Liver (tissue), 3 donors: ENCODE measurements around the gene KIRREL3.

ENCODE experiments used
- FOXA1 ChIP-seq: IDR thresholded peaks from 2 replicates; pipeline ENCODE4 v1.6.1; 2016; ENCODE audit warnings: antibody characterized with exemption
- GABPA ChIP-seq, 2 donors: IDR thresholded peaks in 1 of 2; conservative IDR thresholded peaks in 1 of 2; 2 replicates each; pipeline ENCODE4 v1.6.1; 2016; ENCODE audit warnings: antibody characterized with exemption in 2 of 2, mild to moderate bottlenecking in 1 of 2, moderate library complexity in 1 of 2
- JUND ChIP-seq, 2 donors: IDR thresholded peaks; 2 replicates each; pipeline ENCODE4 v1.6.1; 2016; ENCODE audit warnings: antibody characterized with exemption in 2 of 2
- SP1 ChIP-seq: IDR thresholded peaks from 2 replicates; pipeline ENCODE4 v1.6.1; 2018; ENCODE audit warnings: antibody characterized with exemption, mild to moderate bottlenecking
- TF ChIP-seq, protein P1 (sequence below): fragments of 150-350 bp; IDR thresholded peaks from 2 replicates; pipeline ENCODE4 v1.5.1; 2017; ENCODE audit warnings: improper control_type of control experiment, low read depth, low read length; ENCODE audit not compliant: missing input control
- TF ChIP-seq, protein P2 (sequence below): IDR thresholded peaks from 2 replicates; pipeline ENCODE4 v1.6.1; 2016; ENCODE audit warnings: antibody characterized with exemption, mild to moderate bottlenecking
- TF ChIP-seq, protein P3 (sequence below): IDR thresholded peaks from 2 replicates; pipeline ENCODE4 v1.6.1; 2016; ENCODE audit warnings: antibody characterized with exemption
- TF ChIP-seq, protein P4 (sequence below): IDR thresholded peaks from 2 replicates; pipeline ENCODE4 v1.6.1; 2016; ENCODE audit warnings: antibody characterized with exemption
- donor health status: healthy.
- donor health status: healthy.

DNA sequence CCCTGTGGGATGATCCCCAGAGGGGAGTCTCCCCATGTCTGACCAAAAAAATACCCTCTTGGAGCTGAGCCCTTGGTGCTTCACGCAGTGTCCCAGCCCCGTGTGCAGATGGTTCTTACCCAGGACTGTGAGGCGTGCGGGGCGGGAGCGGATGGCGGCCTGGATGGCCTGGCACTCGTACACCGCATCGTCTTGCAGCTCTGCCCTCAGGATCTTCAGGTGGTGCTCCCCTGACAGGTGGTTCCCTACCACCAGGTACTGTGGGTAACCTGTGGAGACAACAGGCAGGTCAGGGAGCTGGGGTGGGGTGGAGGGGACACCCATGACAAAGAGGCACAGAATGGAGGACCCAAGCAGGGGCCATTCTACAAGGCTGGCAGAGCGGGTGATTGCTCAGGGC lies 479.4 kb downstream of the KIRREL3 start:
- TF ChIP-seq, protein P1, sequence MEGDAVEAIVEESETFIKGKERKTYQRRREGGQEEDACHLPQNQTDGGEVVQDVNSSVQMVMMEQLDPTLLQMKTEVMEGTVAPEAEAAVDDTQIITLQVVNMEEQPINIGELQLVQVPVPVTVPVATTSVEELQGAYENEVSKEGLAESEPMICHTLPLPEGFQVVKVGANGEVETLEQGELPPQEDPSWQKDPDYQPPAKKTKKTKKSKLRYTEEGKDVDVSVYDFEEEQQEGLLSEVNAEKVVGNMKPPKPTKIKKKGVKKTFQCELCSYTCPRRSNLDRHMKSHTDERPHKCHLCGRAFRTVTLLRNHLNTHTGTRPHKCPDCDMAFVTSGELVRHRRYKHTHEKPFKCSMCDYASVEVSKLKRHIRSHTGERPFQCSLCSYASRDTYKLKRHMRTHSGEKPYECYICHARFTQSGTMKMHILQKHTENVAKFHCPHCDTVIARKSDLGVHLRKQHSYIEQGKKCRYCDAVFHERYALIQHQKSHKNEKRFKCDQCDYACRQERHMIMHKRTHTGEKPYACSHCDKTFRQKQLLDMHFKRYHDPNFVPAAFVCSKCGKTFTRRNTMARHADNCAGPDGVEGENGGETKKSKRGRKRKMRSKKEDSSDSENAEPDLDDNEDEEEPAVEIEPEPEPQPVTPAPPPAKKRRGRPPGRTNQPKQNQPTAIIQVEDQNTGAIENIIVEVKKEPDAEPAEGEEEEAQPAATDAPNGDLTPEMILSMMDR, result no peak
- no peak for TF ChIP-seq FOXA1
- no peak for TF ChIP-seq GABPA (IDR thresholded peaks at IDR 0.05 in 1 of 2, conservative IDR thresholded peaks at IDR 0.05 in 1 of 2)
- TF ChIP-seq, protein P2, sequence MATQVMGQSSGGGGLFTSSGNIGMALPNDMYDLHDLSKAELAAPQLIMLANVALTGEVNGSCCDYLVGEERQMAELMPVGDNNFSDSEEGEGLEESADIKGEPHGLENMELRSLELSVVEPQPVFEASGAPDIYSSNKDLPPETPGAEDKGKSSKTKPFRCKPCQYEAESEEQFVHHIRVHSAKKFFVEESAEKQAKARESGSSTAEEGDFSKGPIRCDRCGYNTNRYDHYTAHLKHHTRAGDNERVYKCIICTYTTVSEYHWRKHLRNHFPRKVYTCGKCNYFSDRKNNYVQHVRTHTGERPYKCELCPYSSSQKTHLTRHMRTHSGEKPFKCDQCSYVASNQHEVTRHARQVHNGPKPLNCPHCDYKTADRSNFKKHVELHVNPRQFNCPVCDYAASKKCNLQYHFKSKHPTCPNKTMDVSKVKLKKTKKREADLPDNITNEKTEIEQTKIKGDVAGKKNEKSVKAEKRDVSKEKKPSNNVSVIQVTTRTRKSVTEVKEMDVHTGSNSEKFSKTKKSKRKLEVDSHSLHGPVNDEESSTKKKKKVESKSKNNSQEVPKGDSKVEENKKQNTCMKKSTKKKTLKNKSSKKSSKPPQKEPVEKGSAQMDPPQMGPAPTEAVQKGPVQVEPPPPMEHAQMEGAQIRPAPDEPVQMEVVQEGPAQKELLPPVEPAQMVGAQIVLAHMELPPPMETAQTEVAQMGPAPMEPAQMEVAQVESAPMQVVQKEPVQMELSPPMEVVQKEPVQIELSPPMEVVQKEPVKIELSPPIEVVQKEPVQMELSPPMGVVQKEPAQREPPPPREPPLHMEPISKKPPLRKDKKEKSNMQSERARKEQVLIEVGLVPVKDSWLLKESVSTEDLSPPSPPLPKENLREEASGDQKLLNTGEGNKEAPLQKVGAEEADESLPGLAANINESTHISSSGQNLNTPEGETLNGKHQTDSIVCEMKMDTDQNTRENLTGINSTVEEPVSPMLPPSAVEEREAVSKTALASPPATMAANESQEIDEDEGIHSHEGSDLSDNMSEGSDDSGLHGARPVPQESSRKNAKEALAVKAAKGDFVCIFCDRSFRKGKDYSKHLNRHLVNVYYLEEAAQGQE, result no peak
- TF ChIP-seq SP1, result no peak
- TF ChIP-seq, protein P3, sequence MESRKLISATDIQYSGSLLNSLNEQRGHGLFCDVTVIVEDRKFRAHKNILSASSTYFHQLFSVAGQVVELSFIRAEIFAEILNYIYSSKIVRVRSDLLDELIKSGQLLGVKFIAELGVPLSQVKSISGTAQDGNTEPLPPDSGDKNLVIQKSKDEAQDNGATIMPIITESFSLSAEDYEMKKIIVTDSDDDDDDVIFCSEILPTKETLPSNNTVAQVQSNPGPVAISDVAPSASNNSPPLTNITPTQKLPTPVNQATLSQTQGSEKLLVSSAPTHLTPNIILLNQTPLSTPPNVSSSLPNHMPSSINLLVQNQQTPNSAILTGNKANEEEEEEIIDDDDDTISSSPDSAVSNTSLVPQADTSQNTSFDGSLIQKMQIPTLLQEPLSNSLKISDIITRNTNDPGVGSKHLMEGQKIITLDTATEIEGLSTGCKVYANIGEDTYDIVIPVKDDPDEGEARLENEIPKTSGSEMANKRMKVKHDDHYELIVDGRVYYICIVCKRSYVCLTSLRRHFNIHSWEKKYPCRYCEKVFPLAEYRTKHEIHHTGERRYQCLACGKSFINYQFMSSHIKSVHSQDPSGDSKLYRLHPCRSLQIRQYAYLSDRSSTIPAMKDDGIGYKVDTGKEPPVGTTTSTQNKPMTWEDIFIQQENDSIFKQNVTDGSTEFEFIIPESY, result no peak
- TF ChIP-seq JUND (IDR thresholded peaks at IDR 0.05), result no peak
- TF ChIP-seq, protein P4, sequence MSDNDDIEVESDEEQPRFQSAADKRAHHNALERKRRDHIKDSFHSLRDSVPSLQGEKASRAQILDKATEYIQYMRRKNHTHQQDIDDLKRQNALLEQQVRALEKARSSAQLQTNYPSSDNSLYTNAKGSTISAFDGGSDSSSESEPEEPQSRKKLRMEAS, result no peak
